CD4-positive, alpha-beta T cell treated with Interleukin-4 for 1 hour (primary cell): ENCODE data around the gene TMEM19.

Experiments used
- DNase-seq, 2 donors: peaks; one replicate each; pipeline ENCODE4 v3.0.0-alpha.2; 2020 to 2022

Gene TMEM19

DNA sequence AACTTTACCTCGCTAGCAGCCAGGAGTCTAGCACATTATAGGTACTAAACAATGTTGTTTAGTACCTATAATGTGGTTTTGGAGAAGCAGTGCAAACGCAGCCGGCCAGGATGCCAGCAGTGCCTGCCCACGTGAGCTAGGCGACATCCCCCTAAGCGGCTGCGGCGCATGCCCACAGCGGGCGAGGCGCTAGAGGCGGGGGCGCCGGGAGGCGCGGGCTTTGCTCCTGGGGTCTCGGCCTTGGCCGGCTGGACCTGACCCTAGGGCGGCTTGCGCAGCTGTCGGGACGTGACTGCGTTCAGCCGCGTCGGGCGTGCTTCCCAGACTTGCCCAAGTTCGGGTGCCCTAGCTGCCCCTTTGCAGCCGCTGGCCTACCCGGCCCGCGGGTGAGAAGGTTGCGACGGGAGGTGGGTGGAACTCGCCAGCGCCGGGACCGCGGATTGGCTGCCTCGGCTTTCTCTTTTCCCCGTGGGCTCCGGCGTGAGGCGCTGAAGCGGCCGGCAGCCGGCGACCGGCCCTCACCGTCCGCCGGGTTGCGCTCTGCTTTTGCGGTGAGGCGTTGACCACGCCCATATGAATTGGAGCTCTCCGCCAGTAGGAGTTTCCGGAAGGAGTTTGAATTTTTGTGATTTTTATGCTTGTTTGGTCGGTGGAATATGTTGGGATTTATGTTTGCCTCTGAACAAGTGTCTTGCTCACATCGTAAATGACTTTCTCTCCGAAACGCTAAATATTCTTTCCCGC lies at the start of gene TMEM19:
Gene TMEM19 (plus strand): TSS at position 169 of the 744 bp plus-strand sequence. CDS start 599 bp downstream, outside the sequence.
- DNase-seq, result peak; percentile 82 to 83

- peak in 1 of 2 donors; percentile 66 for DNase-seq
These were observed 49.2 kb upstream of the TMEM19 start for GRCh38 chr12:71636704-71637115.

DNA sequence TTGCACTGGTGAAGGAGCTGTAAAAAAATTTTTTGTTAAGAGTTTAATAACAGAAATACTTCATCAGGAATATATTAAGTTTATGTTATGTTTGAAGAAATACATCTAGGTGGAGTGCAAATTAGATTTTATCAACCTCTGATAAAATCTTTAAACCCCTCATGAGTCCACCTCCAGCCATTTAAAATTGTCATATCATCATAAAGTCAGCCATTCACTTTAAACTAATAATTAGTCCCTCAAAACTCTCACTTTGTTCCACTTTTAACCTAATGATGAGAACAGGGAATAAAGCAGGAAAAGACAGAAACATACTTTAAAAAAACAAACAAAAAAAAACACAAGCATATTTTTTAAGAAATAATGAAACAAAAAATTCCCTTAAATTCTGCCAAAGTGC lies 47.4 kb upstream of the TMEM19 start:
- no peak for DNase-seq

DNA sequence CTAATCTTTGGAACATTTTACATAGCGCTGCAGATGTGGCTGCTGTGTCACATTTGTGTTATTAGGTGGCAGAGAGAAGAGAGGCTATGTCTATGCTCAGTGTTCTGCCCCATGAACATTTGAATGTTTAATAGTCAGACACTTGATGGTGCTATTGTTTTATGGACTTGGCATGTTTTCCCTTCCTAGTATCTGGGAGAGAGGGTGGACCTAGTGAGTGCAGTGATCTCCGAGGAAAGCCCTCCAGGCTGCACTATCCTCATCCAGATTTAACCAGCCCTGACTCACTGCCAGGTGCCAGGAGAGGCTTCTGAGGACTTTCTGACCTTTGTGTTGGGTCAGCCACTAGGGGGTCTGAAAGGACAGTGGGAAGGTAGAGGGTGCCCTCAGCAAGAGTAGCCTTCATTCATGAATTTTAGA lies 46.5 kb upstream of the TMEM19 start:
- no peak for DNase-seq

DNA sequence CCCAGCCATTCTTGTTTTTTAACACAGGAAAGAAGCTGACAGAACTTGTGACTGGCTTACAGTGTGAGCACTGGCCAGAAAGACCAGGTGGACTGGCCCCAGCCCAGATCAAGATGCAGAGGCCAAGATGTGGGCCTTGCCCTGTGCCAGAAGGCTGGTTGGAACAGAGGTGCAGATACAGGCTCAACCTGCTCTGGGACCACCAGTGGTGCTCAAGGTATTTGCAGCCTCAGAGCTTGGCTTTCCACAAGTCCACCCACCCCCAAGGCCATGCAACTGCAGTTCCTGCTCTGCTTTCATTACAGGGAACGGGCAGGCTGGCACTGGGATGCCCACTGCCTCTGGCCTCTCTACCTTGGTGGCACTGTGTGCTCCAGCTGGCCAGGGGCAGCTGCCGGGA lies 45.6 kb upstream of the TMEM19 start:
- DNase-seq, result no peak

- DNase-seq, result no peak
These were observed 44.5 kb upstream of the TMEM19 start for GRCh38 chr12:71641390-71641789.

- no peak for DNase-seq
These were observed 43.6 kb upstream of the TMEM19 start for GRCh38 chr12:71642264-71642663.

GRCh38 chr12:71645268-71645667 lies 40.6 kb upstream of the TMEM19 start:
- no peak for DNase-seq

DNA sequence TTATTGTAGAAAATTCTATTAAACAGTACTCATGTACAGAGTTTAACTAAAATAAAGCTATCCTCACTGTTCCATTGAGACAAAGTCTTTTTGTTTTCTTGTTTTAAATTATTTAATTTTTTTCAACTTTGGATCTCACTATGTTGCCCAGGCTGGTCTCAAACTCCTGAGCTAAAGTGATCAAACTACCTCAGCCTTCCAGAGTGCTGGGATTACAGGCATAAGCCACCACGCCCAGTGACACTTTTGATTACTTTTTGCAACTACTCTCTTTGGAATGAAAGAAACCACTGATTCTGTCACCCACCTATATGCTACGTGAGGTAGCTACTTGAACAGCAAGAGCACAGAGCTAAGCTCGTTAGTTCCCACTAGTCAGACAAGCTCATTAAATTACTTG lies 39.4 kb upstream of the TMEM19 start:
- DNase-seq, result no peak

- DNase-seq, result no peak
These were observed 37.3 kb upstream of the TMEM19 start for GRCh38 chr12:71648537-71648936.

GRCh38 chr12:71649401-71649800 lies 36.5 kb upstream of the TMEM19 start:
- DNase-seq, result no peak

DNA sequence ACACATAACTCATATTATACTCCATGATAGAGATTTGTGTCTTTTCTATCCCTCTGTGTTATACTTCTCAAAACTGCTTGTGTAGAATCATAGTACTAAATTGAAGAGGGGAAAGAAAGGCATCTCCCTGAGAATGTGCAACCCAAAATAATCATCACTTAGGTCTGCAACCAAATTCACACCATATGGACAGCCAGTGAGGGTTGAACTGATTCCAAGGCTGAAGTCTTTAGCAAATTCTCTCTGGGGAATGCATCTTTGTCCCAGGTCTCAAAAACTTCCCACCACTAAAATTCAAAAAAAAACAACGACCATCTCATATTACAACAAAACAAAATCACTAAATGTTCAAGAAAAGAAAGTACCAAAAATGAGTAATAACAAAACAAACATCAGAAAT lies 33.2 kb upstream of the TMEM19 start:
- no peak for DNase-seq

DNA sequence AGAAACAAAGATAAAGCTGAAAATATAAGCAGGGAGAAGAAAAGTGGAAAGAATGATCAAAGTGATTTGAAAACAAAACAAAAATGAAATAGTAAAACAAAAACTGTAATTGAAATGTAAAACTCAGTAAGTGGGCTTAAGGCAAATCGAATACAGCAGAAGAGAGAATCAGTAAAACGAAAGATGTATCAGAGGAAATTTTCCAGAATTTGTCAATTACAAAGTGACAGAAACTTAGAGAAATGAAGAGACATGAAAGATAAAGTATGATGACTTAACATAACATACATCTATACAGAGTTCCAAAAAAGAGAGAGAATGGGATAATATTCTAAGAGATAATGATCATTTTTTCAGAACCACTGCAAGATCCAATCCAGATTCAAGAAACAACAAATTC lies 32.7 kb upstream of the TMEM19 start:
- no peak for DNase-seq

- DNase-seq, result no peak
These were observed 31.7 kb upstream of the TMEM19 start for GRCh38 chr12:71654200-71654599.

DNA sequence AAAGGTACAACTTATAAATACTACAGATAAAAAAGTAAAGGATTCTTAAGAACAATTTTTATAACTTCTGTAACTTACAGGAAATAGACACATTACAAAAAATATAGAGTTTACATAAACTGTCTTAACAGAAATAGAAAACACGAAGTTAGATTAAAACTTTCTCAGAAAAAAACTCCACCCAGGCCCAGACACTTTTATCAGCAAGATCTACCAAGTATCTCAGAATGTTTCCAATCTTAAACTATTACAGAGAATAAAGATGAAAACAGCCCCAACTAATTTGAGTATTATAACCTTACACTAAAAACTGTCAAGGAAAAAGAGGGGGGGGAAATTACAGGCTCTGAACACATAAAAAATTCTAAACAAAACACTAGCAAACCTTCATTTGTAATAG lies 30.4 kb upstream of the TMEM19 start:
- DNase-seq, result peak in 1 of 2 donors; percentile 40

DNA sequence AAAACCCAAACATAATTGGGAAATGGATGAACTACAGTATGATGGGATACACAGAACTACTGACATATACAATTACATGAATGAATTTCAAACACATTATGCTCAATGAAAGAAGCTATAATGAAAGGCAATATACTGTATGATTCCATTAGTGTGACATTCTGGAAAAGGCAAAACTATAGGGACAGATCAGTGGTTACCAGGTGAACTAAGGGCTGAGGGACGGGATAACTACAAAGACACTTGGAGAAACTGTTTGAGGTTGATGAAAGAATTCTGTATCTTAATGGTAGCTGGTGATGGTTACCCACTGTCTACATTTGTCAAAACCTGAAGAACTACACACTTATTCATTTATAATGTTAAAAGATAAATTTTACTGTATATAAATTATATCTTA lies 30.0 kb upstream of the TMEM19 start:
- no peak for DNase-seq

DNA sequence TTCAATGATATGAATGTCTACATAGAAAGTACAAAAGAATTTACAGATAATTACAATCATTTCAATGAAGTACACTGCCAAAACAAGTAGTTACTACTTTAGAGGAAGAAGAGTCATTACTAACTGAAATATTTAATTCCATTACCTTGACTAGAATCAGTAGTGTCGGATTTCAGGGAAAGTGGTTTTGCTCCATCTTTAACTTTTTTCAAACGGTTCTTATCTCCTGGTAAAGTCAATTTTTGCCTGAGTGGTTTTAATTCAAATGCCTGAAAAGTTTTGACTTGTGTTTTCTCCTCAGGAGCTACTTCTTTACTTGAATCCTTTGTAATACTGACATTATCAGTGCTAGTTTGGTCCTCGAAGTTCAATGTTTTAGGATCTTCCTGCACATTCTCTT lies 29.1 kb upstream of the TMEM19 start:
- no peak for DNase-seq

DNA sequence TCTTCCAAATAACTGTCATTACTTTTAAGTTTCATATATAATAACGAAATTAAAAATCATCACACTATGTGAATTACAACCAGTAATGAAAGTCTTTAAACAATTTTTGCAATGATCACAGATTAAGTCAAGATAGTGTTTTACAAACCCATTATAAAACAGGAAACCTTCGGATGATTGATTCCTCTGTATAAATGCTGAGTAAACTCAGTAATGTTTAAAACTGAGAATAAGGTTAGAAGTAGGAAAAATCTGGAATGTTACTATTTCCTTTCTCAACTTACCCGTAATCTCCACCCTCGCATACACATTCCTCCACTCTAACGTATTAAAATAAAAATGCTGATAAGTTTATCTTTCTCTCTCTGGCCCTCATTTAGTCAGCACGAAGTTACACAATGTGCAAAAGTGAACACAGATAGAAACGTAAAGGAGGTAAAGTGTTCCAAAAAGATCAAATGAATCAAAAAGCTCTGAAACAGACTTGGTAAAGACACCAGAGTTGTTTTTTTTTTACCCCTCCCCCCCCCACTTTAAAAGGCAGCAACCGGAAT lies 23.8 kb upstream of the TMEM19 start:
- no peak for DNase-seq

GRCh38 chr12:71662849-71663560 lies 22.9 kb upstream of the TMEM19 start:
- peak; percentile 78 to 82 for DNase-seq

DNA sequence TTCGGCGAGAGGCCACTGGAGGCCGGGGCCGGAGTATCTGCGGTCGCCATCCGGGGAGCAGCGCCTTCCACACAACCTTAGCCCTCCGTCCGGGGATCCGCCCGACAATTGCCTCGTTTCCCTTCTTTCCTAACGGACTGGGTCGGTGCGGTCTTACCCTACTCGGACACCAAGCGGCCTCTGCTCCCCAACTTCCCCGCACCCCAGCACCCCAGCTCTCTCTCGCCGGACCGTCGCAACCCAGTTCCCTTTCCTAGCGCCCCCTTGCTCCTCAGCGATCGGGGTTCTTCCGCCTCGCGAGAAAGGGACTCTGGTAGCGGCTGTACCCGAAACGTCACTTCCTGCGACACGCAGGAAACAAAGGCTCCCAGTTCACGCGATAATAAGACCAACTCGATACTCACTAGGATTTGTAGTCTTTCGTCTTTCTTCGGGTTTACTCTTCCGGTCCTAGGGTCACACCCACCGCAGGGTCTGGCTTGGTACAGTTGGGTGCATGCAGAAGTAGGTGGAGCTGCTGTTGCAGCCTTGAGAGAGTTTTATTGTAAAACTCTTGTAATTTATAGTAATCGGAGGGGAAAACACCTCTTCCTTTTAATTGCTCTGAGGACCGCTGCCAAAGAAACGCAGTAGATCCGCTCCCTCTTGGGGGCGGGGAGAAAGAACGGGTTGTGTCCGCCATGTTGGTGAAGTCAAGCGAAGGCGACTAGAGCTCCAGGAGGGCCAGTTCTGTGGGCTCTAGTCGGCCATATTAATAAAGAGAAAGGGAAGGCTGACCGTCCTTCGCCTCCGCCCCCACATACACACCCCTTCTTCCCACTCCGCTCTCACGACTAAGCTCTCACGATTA lies 22.1 kb upstream of the TMEM19 start, which contains the start of the genes THAP2 and ZFC3H1:
Gene THAP2 (plus strand): TSS at position 741 of the 850 bp plus-strand sequence. CDS start 209 bp downstream, outside the sequence.
Gene ZFC3H1 (minus strand): TSS at position 288 of the 850 bp plus-strand sequence. CDS start 238 bp downstream, at position 50.
- DNase-seq, result peak; percentile 97

GRCh38 chr12:71664411-71665089 lies 21.3 kb upstream of the TMEM19 start:
- no peak for DNase-seq

DNA sequence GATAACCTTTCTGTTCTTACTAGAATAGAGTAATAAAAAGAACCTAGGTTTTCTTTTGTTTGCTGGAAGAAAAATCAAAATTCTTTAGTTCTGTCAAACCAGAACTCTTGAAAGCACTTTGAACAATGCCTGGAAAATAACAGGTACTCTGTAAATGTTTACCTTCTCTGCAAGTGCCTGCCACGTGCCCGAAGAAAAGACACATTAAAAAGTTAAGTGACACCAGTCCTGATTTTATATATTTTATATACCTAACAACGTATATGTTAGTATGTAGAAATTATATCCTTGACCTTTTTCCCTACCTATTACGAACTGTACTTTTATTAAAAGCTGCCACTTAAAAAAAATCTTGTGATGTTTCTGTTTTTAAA lies 20.8 kb upstream of the TMEM19 start:
- DNase-seq, result no peak
